SJCRH30 (cell line): ENCODE results near the gene BRD2. TPM values are rescaled to one million over a fixed set of nuclear protein-coding genes. Genes with fewer than 3 reads are reported as not detected.

Source experiments
- DNase-seq, 2 experiments: peaks; one replicate each; pipeline ENCODE4 v3.0.0-alpha.2; 2015 to 2020
- H3K27ac ChIP-seq: fragments of 250-450 bp; sonication (Bioruptor Pico); 2 replicates; pipeline ENCODE4 v1.5.1; 2020; ENCODE audit warnings: mild to moderate bottlenecking, moderate library complexity
- H3K27me3 ChIP-seq: fragments of 250-450 bp; sonication (Bioruptor Pico); 2 replicates; pipeline ENCODE4 v1.5.1; 2020; ENCODE audit warnings: mild to moderate bottlenecking, moderate library complexity
- H3K36me3 ChIP-seq: fragments of 250-450 bp; sonication (Bioruptor Pico); 2 replicates; pipeline ENCODE4 v1.5.1; 2020; ENCODE audit warnings: mild to moderate bottlenecking, moderate library complexity
- H3K4me1 ChIP-seq: fragments of 250-450 bp; sonication (Bioruptor Pico); 2 replicates; pipeline ENCODE4 v1.5.1; 2020; ENCODE audit warnings: mild to moderate bottlenecking, moderate library complexity
- H3K4me3 ChIP-seq: fragments of 250-450 bp; sonication (Bioruptor Pico); 2 replicates; pipeline ENCODE4 v1.5.1; 2020; ENCODE audit warnings: mild to moderate bottlenecking, moderate library complexity
- H3K9me3 ChIP-seq: fragments of 250-450 bp; sonication (Bioruptor Pico); replicated peaks from 2 replicates; pipeline ENCODE4 v1.5.1; 2020; ENCODE audit warnings: mild to moderate bottlenecking, moderate library complexity
- total RNA-seq: library from RNA; depleted of rRNA; stranded (reverse); fragments of >200 nt; shearing (Covaris generic); gene quantifications from 2 replicates; pipeline ENCODE4 v1.2.3, GENCODE V29; 2014; rRNA removed

BRD2 gene
- total RNA-seq, 1 experiment from 2014 or later: 199 TPM

GRCh38 chr6:33017694-33018353, 49.4 kb downstream of the BRD2 start:
- Histone ChIP-seq H3K4me3 (no peak overlapping the region), H3K36me3 (no peaks in the 10 kb centered on the region), H3K9me3 (no peaks in the 10 kb centered on the region), H3K27ac (no peak overlapping the region), H3K4me1 (no peaks in the 10 kb centered on the region), H3K27me3 (peaks cover 10% of the 10 kb centered on the region)
- DNase-seq: no peak

GRCh38 chr6:33018418-33018817, 50.0 kb downstream of the BRD2 start:
- Histone ChIP-seq H3K27me3 (peaks cover 10% of the 10 kb centered on the region), H3K4me3 (no peak overlapping the region), H3K4me1 (no peaks in the 10 kb centered on the region), H3K36me3 (no peaks in the 10 kb centered on the region), H3K9me3 (no peaks in the 10 kb centered on the region), H3K27ac (no peak overlapping the region)
- no peak for DNase-seq

GRCh38 chr6:33018904-33019303, 50.5 kb downstream of the BRD2 start:
- H3K36me3 ChIP-seq: no peaks in the 10 kb centered on the region
- peak in 1 of 2 experiments; percentile 16 for DNase-seq

GRCh38 chr6:33019372-33019771, 51.0 kb downstream of the BRD2 start:
- no peak overlapping the region for H3K27ac ChIP-seq
- DNase-seq: no peak
- H3K4me3 ChIP-seq: no peak overlapping the region
- peaks cover 10% of the 10 kb centered on the region for H3K27me3 ChIP-seq
- no peaks in the 10 kb centered on the region for H3K36me3 ChIP-seq
- no peaks in the 10 kb centered on the region for H3K4me1 ChIP-seq
- no peaks in the 10 kb centered on the region for H3K9me3 ChIP-seq

More at GRCh38 chr6:33018904-33019303, 50.5 kb downstream of the BRD2 start:
- Histone ChIP-seq H3K27ac (no peak overlapping the region), H3K27me3 (peaks cover 10% of the 10 kb centered on the region), H3K4me1 (no peaks in the 10 kb centered on the region), H3K4me3 (no peak overlapping the region), H3K9me3 (no peaks in the 10 kb centered on the region)

- Histone ChIP-seq H3K36me3 (no peaks in the 10 kb centered on the region), H3K27ac (no peak overlapping the region), H3K27me3 (peaks cover 3% of the 10 kb centered on the region), H3K4me3 (no peak overlapping the region), H3K9me3 (no peaks in the 10 kb centered on the region), H3K4me1 (no peaks in the 10 kb centered on the region)
- DNase-seq: no peak
These were observed 53.5 kb downstream of the BRD2 start for GRCh38 chr6:33021917-33022316.

- no peaks in the 10 kb centered on the region for H3K36me3 ChIP-seq
These were observed 55.1 kb downstream of the BRD2 start for GRCh38 chr6:33023536-33023935.

GRCh38 chr6:33024521-33024920, 56.1 kb downstream of the BRD2 start:
- H3K27me3 ChIP-seq: no peaks in the 10 kb centered on the region; the same call in none of the 2 replicates

More at GRCh38 chr6:33023536-33023935, 55.1 kb downstream of the BRD2 start:
- H3K4me1 ChIP-seq: no peaks in the 10 kb centered on the region
- no peak overlapping the region for H3K27ac ChIP-seq
- H3K4me3 ChIP-seq: no peak overlapping the region
- no peak for DNase-seq
- H3K27me3 ChIP-seq: no peaks in the 10 kb centered on the region; the same call in none of the 2 replicates
- no peaks in the 10 kb centered on the region for H3K9me3 ChIP-seq

GRCh38 chr6:33028220-33028849, 59.9 kb downstream of the BRD2 start:
- Histone ChIP-seq H3K27ac (no peak overlapping the region), H3K36me3 (no peaks in the 10 kb centered on the region), H3K9me3 (no peaks in the 10 kb centered on the region), H3K4me3 (no peak overlapping the region), H3K4me1 (no peaks in the 10 kb centered on the region), H3K27me3 (0 out of 2 replicates have a peak, but pooled peaks cover 3% of the 10 kb centered on the region)
- DNase-seq: no peak

More at GRCh38 chr6:33024521-33024920, 56.1 kb downstream of the BRD2 start:
- Histone ChIP-seq H3K27ac (no peak overlapping the region), H3K9me3 (no peaks in the 10 kb centered on the region), H3K4me3 (no peak overlapping the region), H3K36me3 (no peaks in the 10 kb centered on the region), H3K4me1 (no peaks in the 10 kb centered on the region)
- no peak for DNase-seq

- H3K9me3 ChIP-seq: no peaks in the 10 kb centered on the region
- H3K27me3 ChIP-seq: 0 out of 2 replicates have a peak, but pooled peaks cover 3% of the 10 kb centered on the region
- H3K27ac ChIP-seq: no peak overlapping the region
- no peaks in the 10 kb centered on the region for H3K36me3 ChIP-seq
- no peaks in the 10 kb centered on the region for H3K4me1 ChIP-seq
- no peak overlapping the region for H3K4me3 ChIP-seq
- no peak for DNase-seq
These were observed 61.2 kb downstream of the BRD2 start for GRCh38 chr6:33029328-33030184.

GRCh38 chr6:33030245-33030644, 61.9 kb downstream of the BRD2 start:
- Histone ChIP-seq H3K36me3 (no peaks in the 10 kb centered on the region), H3K4me3 (no peak overlapping the region), H3K4me1 (no peaks in the 10 kb centered on the region), H3K27ac (no peak overlapping the region), H3K9me3 (no peaks in the 10 kb centered on the region), H3K27me3 (0 out of 2 replicates have a peak, but pooled peaks cover 3% of the 10 kb centered on the region)
- no peak for DNase-seq

Other genes starting within 250 kb of the BRD2 start
- not detected in 2 replicates for gene HLA-DQA2, start 227.2 kb upstream of the BRD2 start, total RNA-seq
- gene HLA-DQB2, start 205.1 kb upstream of the BRD2 start, total RNA-seq: not detected in 2 replicates
- gene HLA-DOB, start 151.6 kb upstream of the BRD2 start, total RNA-seq: 0.10 and 0.28 TPM in 2 replicates
- gene TAP2, start 129.9 kb upstream of the BRD2 start, total RNA-seq: 17.1 and 17.4 TPM in 2 replicates
- gene PSMB8, start 124.5 kb upstream of the BRD2 start, total RNA-seq: 0.18 and 0.33 TPM in 2 replicates
- gene TAP1, start 114.9 kb upstream of the BRD2 start, total RNA-seq: 0.43 and 0.81 TPM in 2 replicates
- gene PSMB9, start 114.4 kb upstream of the BRD2 start, total RNA-seq: 0.18 TPM in 1 of 2 replicates, not detected in the other
- not detected in 2 replicates for gene HLA-DMB, start 27.6 kb upstream of the BRD2 start, total RNA-seq
- 0.14 and 0.51 TPM in 2 replicates for gene HLA-DMA, start 15.5 kb upstream of the BRD2 start, total RNA-seq
- 0.16 TPM in 1 of 2 replicates, not detected in the other for gene HLA-DOA, start 41.0 kb downstream of the BRD2 start, total RNA-seq
- gene HLA-DPA1, start 105.1 kb downstream of the BRD2 start, total RNA-seq: not detected in 2 replicates
- gene HLA-DPB1, start 107.4 kb downstream of the BRD2 start, total RNA-seq: not detected in 2 replicates
- 3.8 and 4.0 TPM in 2 replicates for gene COL11A2, start 223.9 kb downstream of the BRD2 start, total RNA-seq
- 24.4 and 25.9 TPM in 2 replicates for gene RXRB, start 232.1 kb downstream of the BRD2 start, total RNA-seq
- 71.8 and 75.1 TPM in 2 replicates for gene SLC39A7, start 232.3 kb downstream of the BRD2 start, total RNA-seq
- 1.0 and 1.5 TPM in 2 replicates for gene HSD17B8, start 236.1 kb downstream of the BRD2 start, total RNA-seq
- 14.9 and 16.4 TPM in 2 replicates for gene RING1, start 239.9 kb downstream of the BRD2 start, total RNA-seq